ENCODE data around the gene ANO4.

Gene ANO4

GRCh38 chr12:100900808-100901207 lies 106.2 kb downstream of the ANO4 start:
- TF ChIP-seq CTCF (IDR thresholded peaks at IDR 0.05; ENCODE audit: low read depth, low read length), result no peak
- H3K4me3 ChIP-seq (replicated peaks in 1 of 2; ENCODE audit: low read depth in 2 of 2, low read length in 2 of 2), result no peak overlapping the region
- no peak for DNase-seq (ENCODE audit: low read depth in 2 of 2)

DNA sequence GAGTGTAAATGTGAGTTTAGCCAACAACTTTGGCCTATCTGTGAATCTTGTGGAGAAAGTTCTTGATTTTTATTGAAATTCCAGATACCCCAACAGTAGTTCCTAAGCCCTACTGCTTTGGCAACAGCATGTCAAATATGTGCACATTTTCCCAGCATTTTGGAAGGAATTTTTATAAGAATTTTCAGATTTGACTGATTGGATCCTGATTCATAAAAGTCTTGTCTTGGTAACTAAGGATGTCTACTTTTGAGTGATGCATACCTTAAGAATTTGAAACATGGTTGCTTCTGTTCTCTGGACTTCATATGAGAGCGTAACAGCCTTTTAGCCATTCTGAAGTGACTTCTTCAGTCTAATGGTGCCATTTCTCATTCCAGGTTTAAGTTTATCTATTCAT lies 106.7 kb downstream of the ANO4 start:
- H3K4me3 ChIP-seq (replicated peaks in 1 of 2; ENCODE audit: low read depth in 2 of 2, low read length in 2 of 2), result no peak overlapping the region
- peak in 1 of 2 donors; percentile 8 for DNase-seq (ENCODE audit: low read depth in 2 of 2)
- TF ChIP-seq CTCF (IDR thresholded peaks at IDR 0.05; ENCODE audit: low read depth, low read length), result no peak

- DNase-seq (ENCODE audit: low read depth in 2 of 2), result peak in 1 of 2 donors; percentile 50
- TF ChIP-seq CTCF (IDR thresholded peaks at IDR 0.05; ENCODE audit: low read depth, low read length), result no peak
- H3K4me3 ChIP-seq (replicated peaks in 1 of 2; ENCODE audit: low read depth in 2 of 2, low read length in 2 of 2), result no peak overlapping the region
Observed at GRCh38 chr12:100904270-100904669, 109.7 kb downstream of the ANO4 start.

- TF ChIP-seq CTCF (IDR thresholded peaks at IDR 0.05; ENCODE audit: low read depth, low read length), result no peak
- DNase-seq (ENCODE audit: low read depth in 2 of 2), result peak; percentile 29 to 88
Observed at GRCh38 chr12:100908501-100908900, 113.9 kb downstream of the ANO4 start.

DNA sequence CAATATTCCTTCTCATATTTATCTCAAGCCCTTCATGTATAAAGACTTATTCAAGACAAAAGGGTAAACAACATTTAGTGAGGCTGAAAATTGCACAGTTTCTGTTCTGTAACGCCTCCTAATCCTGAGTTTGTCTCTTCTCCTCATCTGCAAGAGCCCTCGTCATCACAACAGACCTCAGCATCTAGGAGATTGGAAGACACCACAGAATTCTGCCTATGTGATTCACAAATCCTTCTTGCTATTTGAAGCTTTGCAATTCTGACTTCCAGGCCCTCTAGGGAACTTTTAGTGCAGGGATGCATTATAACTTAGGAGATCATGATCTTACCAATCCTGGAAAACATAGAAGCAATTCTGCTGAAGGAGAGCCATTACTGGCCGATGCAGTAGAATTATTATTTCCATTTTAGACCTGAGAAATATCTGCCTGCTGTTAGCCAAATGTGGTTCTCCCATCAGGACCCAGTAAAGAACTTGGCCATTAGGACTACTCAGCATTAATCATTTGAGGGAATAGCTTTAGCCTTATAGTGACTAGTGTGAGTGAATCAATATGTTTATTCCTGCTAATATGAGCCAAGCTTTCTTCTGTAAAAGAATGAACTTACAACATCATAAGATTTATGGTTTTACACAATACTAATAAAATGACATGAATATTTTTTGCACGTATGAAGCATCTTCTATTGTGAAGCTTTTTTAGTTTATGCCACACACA lies 119.5 kb downstream of the ANO4 start:
- DNase-seq (ENCODE audit: low read depth in 2 of 2), result peak in 1 of 2 donors; percentile 19
- TF ChIP-seq CTCF (IDR thresholded peaks at IDR 0.05; ENCODE audit: low read depth, low read length), result no peak

More at GRCh38 chr12:100908501-100908900, 113.9 kb downstream of the ANO4 start:
- no peak overlapping the region for H3K4me3 ChIP-seq (replicated peaks in 1 of 2; ENCODE audit: low read depth in 2 of 2, low read length in 2 of 2)

DNA sequence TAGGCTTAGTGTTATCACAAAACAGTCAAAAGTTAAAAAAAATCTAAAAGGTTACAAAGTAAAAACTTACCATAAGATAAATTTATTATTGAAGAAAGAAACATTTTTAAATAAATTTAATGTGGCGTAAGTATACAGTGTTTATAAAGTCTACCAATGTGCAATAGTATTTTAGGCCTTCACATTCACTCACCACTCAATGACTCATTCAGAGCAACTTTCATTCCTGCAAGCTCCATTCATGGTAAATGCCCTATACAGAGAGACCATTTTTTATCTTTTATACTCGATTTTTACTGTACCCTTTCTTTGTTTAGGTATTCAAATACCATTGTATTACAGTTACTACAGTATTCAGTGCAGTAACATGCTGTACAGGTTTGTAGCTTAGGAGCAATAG lies 124.5 kb downstream of the ANO4 start:
- no peak for TF ChIP-seq CTCF (IDR thresholded peaks at IDR 0.05; ENCODE audit: low read depth, low read length)
- peak in 1 of 2 donors; percentile 16 for DNase-seq (ENCODE audit: low read depth in 2 of 2)

More for the DNA sequence above, 119.5 kb downstream of the ANO4 start:
- no peak overlapping the region for H3K4me3 ChIP-seq (replicated peaks in 1 of 2; ENCODE audit: low read depth in 2 of 2, low read length in 2 of 2)

DNA sequence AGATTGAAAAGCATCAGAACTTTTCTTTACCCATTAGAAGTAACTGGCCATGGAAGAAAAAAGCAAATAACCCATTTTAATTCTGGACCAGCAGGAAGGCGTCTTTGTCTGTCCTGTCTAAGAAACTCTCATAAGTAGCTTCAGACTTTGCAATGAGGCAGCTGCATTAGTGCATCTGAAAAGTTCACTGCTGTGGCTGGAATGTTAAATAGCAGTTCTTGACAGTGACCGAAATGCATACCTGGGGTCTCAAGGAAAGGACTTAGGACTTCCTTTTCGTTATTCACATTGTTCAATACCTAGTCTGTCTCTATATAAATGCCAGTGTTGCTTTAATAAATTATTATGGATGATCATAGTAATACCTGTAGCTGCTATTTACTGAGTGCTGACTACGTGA lies 125.9 kb downstream of the ANO4 start:
- no peak for TF ChIP-seq CTCF (IDR thresholded peaks at IDR 0.05; ENCODE audit: low read depth, low read length)
- DNase-seq (ENCODE audit: low read depth in 2 of 2), result no peak
- no peak overlapping the region for H3K4me3 ChIP-seq (replicated peaks in 1 of 2; ENCODE audit: low read depth in 2 of 2, low read length in 2 of 2)

More for the DNA sequence above, 124.5 kb downstream of the ANO4 start:
- H3K4me3 ChIP-seq (replicated peaks in 1 of 2; ENCODE audit: low read depth in 2 of 2, low read length in 2 of 2), result no peak overlapping the region

All from cardiac fibroblast (primary cell).